K562 (cell line): Measurements from ENCODE around the gene YJU2. TPM values are rescaled to one million over a fixed set of nuclear protein-coding genes. Genes with fewer than 3 reads are reported as not detected.

Experiments
- CREB1 ChIP-seq, 2 experiments: sonication (generic) in 1 of 2; formaldehyde crosslinking in 1 of 2; IDR thresholded peaks; 2 replicates each; pipeline versions ENCODE4 v1.6.1 to v1.8.0; 2012 to 2022; ENCODE audit warnings: inconsistent platforms in 1 of 2, mild to moderate bottlenecking in 1 of 2, missing genetic modification reagents in 1 of 2, moderate library complexity in 1 of 2
- CREB5 ChIP-seq: fragments of 250-450 bp; sonication (Bioruptor Pico); IDR thresholded peaks from 2 replicates; pipeline ENCODE4 v1.5.0; 2020; ENCODE audit warnings: mild to moderate bottlenecking
- EZH2 ChIP-seq: IDR thresholded peaks from 2 replicates; pipeline ENCODE4 v1.6.1; 2012; ENCODE audit warnings: low read depth, mild to moderate bottlenecking, inconsistent platforms, low read length, borderline replicate concordance
- FOXJ2 ChIP-seq: fragments of 200-800 bp; sonication (Bioruptor generic); IDR thresholded peaks from 2 replicates; pipeline ENCODE4 v1.6.1; 2016; ENCODE audit warnings: missing genetic modification characterization, missing compliant biosample characterization
- ILK ChIP-seq: fragments of 450-650 bp; IDR thresholded peaks from 2 replicates; pipeline ENCODE4 v1.6.1; 2016; ENCODE audit warnings: missing genetic modification characterization, low read depth, mild to moderate bottlenecking, missing compliant biosample characterization, moderate library complexity, borderline replicate concordance
- JUND ChIP-seq, 2 experiments: IDR thresholded peaks; 2 replicates in 1 of 2; 3 replicates in 1 of 2; pipeline ENCODE4 v1.6.1; 2011; ENCODE audit warnings: borderline replicate concordance in 2 of 2, low read depth in 2 of 2, low read length in 2 of 2, improper control_type of control experiment in 1 of 2, missing biosample characterization in 1 of 2, missing genetic modification characterization in 1 of 2, missing genetic modification reagents in 1 of 2
- KLF10 ChIP-seq: fragments of 250-450 bp; sonication (Bioruptor Pico); IDR thresholded peaks from 2 replicates; pipeline ENCODE4 v1.6.1; 2021; ENCODE audit warnings: matching md5 sums
- MTA3 ChIP-seq: fragments of 450-650 bp; formaldehyde crosslinking; IDR thresholded peaks from 2 replicates; pipeline ENCODE4 v1.6.1; 2017; ENCODE audit warnings: mild to moderate bottlenecking, borderline replicate concordance
- NFYB ChIP-seq: IDR thresholded peaks from 2 replicates; pipeline ENCODE4 v1.6.1; 2011; ENCODE audit warnings: mild to moderate bottlenecking, moderate library complexity; ENCODE audit not compliant: insufficient read length; ENCODE audit errors: extremely low read depth
- NR2F6 ChIP-seq: fragments of 450-650 bp; formaldehyde crosslinking; IDR thresholded peaks from 2 replicates; pipeline ENCODE4 v1.4.0; 2020; ENCODE audit warnings: mild to moderate bottlenecking
- PBX2 ChIP-seq, 2 experiments: IDR thresholded peaks in 1 of 2; conservative IDR thresholded peaks in 1 of 2; 2 replicates each; pipeline ENCODE4 v1.6.1; 2016; ENCODE audit warnings: low read depth in 2 of 2, mild to moderate bottlenecking in 1 of 2, missing compliant biosample characterization in 1 of 2, missing genetic modification characterization in 1 of 2, moderate library complexity in 1 of 2
- RBBP5 ChIP-seq: fragments of 200-600 bp; sonication (generic); IDR thresholded peaks from 2 replicates; pipeline ENCODE4 v1.6.1; 2012; ENCODE audit warnings: borderline replicate concordance, mild to moderate bottlenecking, low read length, control low read depth, inconsistent platforms; ENCODE audit not compliant: insufficient read depth, poor library complexity, severe bottlenecking
- SAP30 ChIP-seq: fragments of 200-600 bp; sonication (generic); IDR thresholded peaks from 2 replicates; pipeline ENCODE4 v1.6.1; 2012; ENCODE audit warnings: borderline replicate concordance, low read depth, mild to moderate bottlenecking, moderate library complexity, low read length, control low read depth, inconsistent platforms; ENCODE audit not compliant: insufficient read depth, poor library complexity, severe bottlenecking
- SMARCE1 ChIP-seq: fragments of 450-650 bp; IDR thresholded peaks from 2 replicates; pipeline ENCODE4 v1.7.1; 2016; ENCODE audit warnings: mild to moderate bottlenecking
- SPI1 ChIP-seq: IDR thresholded peaks from 2 replicates; pipeline ENCODE4 v1.6.1; 2011; ENCODE audit warnings: low read depth, low read length, control low read depth, borderline replicate concordance
- TARDBP ChIP-seq: fragments of 450-650 bp; IDR thresholded peaks from 2 replicates; pipeline ENCODE4 v1.6.1; 2016
- TBL1XR1 ChIP-seq, 2 experiments: IDR thresholded peaks; 2 replicates each; pipeline ENCODE4 v1.6.1; 2012; ENCODE audit warnings: improper control_type of control experiment in 2 of 2, low read length in 2 of 2, mild to moderate bottlenecking in 1 of 2
- ZKSCAN1 ChIP-seq: fragments of 150-350 bp; IDR thresholded peaks from 2 replicates; pipeline ENCODE4 v1.6.1; 2016; ENCODE audit warnings: low read depth, low read length
- ZNF121 ChIP-seq: sonication (generic); formaldehyde crosslinking; conservative IDR thresholded peaks from 2 replicates; pipeline ENCODE4 v1.8.0; 2022; ENCODE audit warnings: missing genetic modification reagents
- ZNF124 ChIP-seq: sonication (generic); formaldehyde crosslinking; IDR thresholded peaks from 2 replicates; pipeline ENCODE4 v1.8.1; 2022; ENCODE audit warnings: missing genetic modification reagents
- ZNF174 ChIP-seq: fragments of 250-450 bp; sonication (Bioruptor Pico); IDR thresholded peaks from 2 replicates; pipeline ENCODE4 v1.4.0; 2020; ENCODE audit warnings: mild to moderate bottlenecking
- ZNF3 ChIP-seq: fragments of 250-450 bp; sonication (Bioruptor Pico); IDR thresholded peaks from 2 replicates; pipeline ENCODE4 v1.5.0; 2021; ENCODE audit warnings: mild to moderate bottlenecking, moderate library complexity
- ZNF644 ChIP-seq: fragments of 200-800 bp; sonication (Bioruptor generic); IDR thresholded peaks from 2 replicates; pipeline ENCODE4 v1.6.1; 2016; ENCODE audit warnings: low read depth, missing genetic modification characterization, missing compliant biosample characterization
- polyA plus RNA-seq, 8 experiments: library from polyadenylated mRNA; depleted of rRNA in 4 of 8; stranded (reverse) in 5 of 8; unstranded in 3 of 8; fragments of >200 nt; fragmentation: Nextera tagmentation in 2 of 8; fragmentation: Illumina TruSeq in 1 of 8; extraction: Ambion mirVana in 2 of 8; extraction: Trizol in 1 of 8; gene quantifications; 2 replicates each; pipeline versions ENCODE4 v1.2.1 to v1.2.3, GENCODE V29; 2011 to 2014; ENCODE audit warnings: inconsistent platforms in 1 of 8, missing spikeins in 1 of 8
- total RNA-seq, 7 experiments: library from RNA; depleted of rRNA in 6 of 7; stranded (reverse); fragments of >200 nt in 6 of 7; fragmentation: Illumina TruSeq in 2 of 7; extraction: Trizol in 2 of 7; gene quantifications; 2 replicates each; pipeline versions ENCODE4 v1.2.1 to v1.2.3, GENCODE V29; 2011 to 2021; ENCODE audit warnings: low replicate concordance in 1 of 7

The YJU2 gene
- total and polyA plus RNA-seq, 9 of the 15 experiments (the other 6 are each of a cell fraction or from before 2014, with no cell fraction given), result 0.41 to 34.9 (median 19.3) TPM

GRCh38 chr19:4246767-4247593, at the start of gene YJU2 (continued):
- TF ChIP-seq JUND (IDR thresholded peaks at IDR 0.05; ENCODE audit: borderline replicate concordance, low read depth, low read length) (peak; percentile 68), JUND (tag; IDR thresholded peaks at IDR 0.05; ENCODE audit: borderline replicate concordance, low read depth, low read length) (peak; percentile 62; the same call in 2 of the 3 replicates), SAP30 (peak; percentile 79), NFYB (peak; percentile 100), ILK (tag) (no peak), CREB1 (IDR thresholded peaks at IDR 0.05) (peak; percentile 90), CREB1 (CRISPR knock-in tag; IDR thresholded peaks at IDR 0.05) (peak; percentile 96), ZNF121 (CRISPR knock-in tag) (no peak), MTA3 (peak; percentile 77; the same call in 1 of the 2 replicates), NR2F6 (CRISPR knock-in tag) (no peak), TARDBP (peak; percentile 70; the same call in 1 of the 2 replicates), ZKSCAN1 (peak; percentile 63; the same call in 1 of the 2 replicates), ZNF124 (CRISPR knock-in tag) (no peak), FOXJ2 (peak; percentile 69; the same call in 1 of the 2 replicates), EZH2 (no peak), SPI1 (peak; percentile 67; the same call in 1 of the 2 replicates), ZNF3 (CRISPR knock-in tag) (no peak), PBX2 (CRISPR knock-in tag; IDR thresholded peaks at IDR 0.05; ENCODE audit: low read depth) (peak; percentile 99), PBX2 (tag; conservative IDR thresholded peaks at IDR 0.05; ENCODE audit: low read depth) (peak; percentile 100), ZNF644 (tag) (no peak; the same call in 1 of the 2 replicates), TBL1XR1 (IDR thresholded peaks at IDR 0.05; ENCODE audit: low read length in 2 of 2) (peak in 1 of 2 experiments; percentile 64; a peak in 2 of 4 replicates), RBBP5 (peak; percentile 86), SMARCE1 (no peak), ZNF174 (CRISPR knock-in tag) (no peak), KLF10 (no peak), CREB5 (0 out of 2 replicates have a peak, but pooled peaks have one; percentile 45)
